Activated CD4-positive, CD25-positive, alpha-beta regulatory T cell treated with anti-CD3 and anti-CD28 coated beads, Interleukin-2, amount 50 U/mL, for 72 hours (primary cell): ENCODE measurements around the gene DNAH9.

Experiments
- DNase-seq: peaks from one replicate; pipeline ENCODE4 v3.0.0; 2021

DNAH9 gene

GRCh38 chr17:11608396-11608795 is 10.1 kb downstream of the DNAH9 start:
- no peak for DNase-seq

- DNase-seq = no peak
Measured at GRCh38 chr17:11610999-11611566, 12.8 kb downstream of the DNAH9 start.

- no peak for DNase-seq
Measured at GRCh38 chr17:11612956-11613355, 14.7 kb downstream of the DNAH9 start.

GRCh38 chr17:11618861-11619566 is 20.7 kb downstream of the DNAH9 start:
- DNase-seq = no peak

GRCh38 chr17:11622492-11622891 is 24.2 kb downstream of the DNAH9 start:
- no peak for DNase-seq

- DNase-seq = no peak
Measured at GRCh38 chr17:11624976-11625375, 26.7 kb downstream of the DNAH9 start.

- DNase-seq = no peak
Measured at GRCh38 chr17:11625878-11626277, 27.6 kb downstream of the DNAH9 start.

GRCh38 chr17:11627301-11627940 is 29.2 kb downstream of the DNAH9 start:
- DNase-seq = no peak

- DNase-seq = no peak
Measured at GRCh38 chr17:11628374-11628773, 30.1 kb downstream of the DNAH9 start.

- DNase-seq = no peak
Measured at GRCh38 chr17:11628831-11629230, 30.6 kb downstream of the DNAH9 start.

GRCh38 chr17:11636771-11637170 is 38.5 kb downstream of the DNAH9 start:
- no peak for DNase-seq

GRCh38 chr17:11637796-11638195 is 39.5 kb downstream of the DNAH9 start:
- no peak for DNase-seq

GRCh38 chr17:11638700-11639265 is 40.5 kb downstream of the DNAH9 start:
- DNase-seq = no peak

GRCh38 chr17:11639736-11640462 is 41.6 kb downstream of the DNAH9 start:
- DNase-seq = no peak

- DNase-seq = no peak
Measured at GRCh38 chr17:11640463-11640814, 42.2 kb downstream of the DNAH9 start.

GRCh38 chr17:11641521-11642275 is 43.4 kb downstream of the DNAH9 start:
- DNase-seq = no peak

GRCh38 chr17:11642655-11643054 is 44.4 kb downstream of the DNAH9 start:
- no peak for DNase-seq

- DNase-seq = no peak
Measured at GRCh38 chr17:11643851-11644250, 45.6 kb downstream of the DNAH9 start.

GRCh38 chr17:11644265-11645212 is 46.3 kb downstream of the DNAH9 start:
- DNase-seq = no peak

- DNase-seq = no peak
Measured at GRCh38 chr17:11645426-11645825, 47.2 kb downstream of the DNAH9 start.

GRCh38 chr17:11651089-11651488 is 52.8 kb downstream of the DNAH9 start:
- no peak for DNase-seq

GRCh38 chr17:11668618-11669017 is 70.3 kb downstream of the DNAH9 start:
- no peak for DNase-seq
